Measurements from ENCODE around the gene GRM7.

- no peak for TF ChIP-seq RAD21 (IDR thresholded peaks at IDR 0.05)
- TF ChIP-seq, protein P1, sequence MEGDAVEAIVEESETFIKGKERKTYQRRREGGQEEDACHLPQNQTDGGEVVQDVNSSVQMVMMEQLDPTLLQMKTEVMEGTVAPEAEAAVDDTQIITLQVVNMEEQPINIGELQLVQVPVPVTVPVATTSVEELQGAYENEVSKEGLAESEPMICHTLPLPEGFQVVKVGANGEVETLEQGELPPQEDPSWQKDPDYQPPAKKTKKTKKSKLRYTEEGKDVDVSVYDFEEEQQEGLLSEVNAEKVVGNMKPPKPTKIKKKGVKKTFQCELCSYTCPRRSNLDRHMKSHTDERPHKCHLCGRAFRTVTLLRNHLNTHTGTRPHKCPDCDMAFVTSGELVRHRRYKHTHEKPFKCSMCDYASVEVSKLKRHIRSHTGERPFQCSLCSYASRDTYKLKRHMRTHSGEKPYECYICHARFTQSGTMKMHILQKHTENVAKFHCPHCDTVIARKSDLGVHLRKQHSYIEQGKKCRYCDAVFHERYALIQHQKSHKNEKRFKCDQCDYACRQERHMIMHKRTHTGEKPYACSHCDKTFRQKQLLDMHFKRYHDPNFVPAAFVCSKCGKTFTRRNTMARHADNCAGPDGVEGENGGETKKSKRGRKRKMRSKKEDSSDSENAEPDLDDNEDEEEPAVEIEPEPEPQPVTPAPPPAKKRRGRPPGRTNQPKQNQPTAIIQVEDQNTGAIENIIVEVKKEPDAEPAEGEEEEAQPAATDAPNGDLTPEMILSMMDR (IDR thresholded peaks at IDR 0.05; ENCODE audit: low read depth, low read length, missing input control) = no peak
- no peak for TF ChIP-seq TAF1 (conservative IDR thresholded peaks at IDR 0.05)
- TF ChIP-seq, protein P2, sequence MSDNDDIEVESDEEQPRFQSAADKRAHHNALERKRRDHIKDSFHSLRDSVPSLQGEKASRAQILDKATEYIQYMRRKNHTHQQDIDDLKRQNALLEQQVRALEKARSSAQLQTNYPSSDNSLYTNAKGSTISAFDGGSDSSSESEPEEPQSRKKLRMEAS (IDR thresholded peaks at IDR 0.05) = no peak
- TF ChIP-seq JUND (IDR thresholded peaks at IDR 0.05) = no peak
These were observed 861.0 kb downstream of the GRM7 start for GRCh38 chr3:7721869-7722268.

Data from liver (tissue), 3 donors.